Germinal center (tissue), 1 donor: Measurements from ENCODE around the gene MR1.

Experiments
- DNase-seq: peaks from one replicate; pipeline ENCODE4 v3.0.0; 2012; ENCODE audit warnings: mixed read lengths, low spot score

MR1 gene

DNA sequence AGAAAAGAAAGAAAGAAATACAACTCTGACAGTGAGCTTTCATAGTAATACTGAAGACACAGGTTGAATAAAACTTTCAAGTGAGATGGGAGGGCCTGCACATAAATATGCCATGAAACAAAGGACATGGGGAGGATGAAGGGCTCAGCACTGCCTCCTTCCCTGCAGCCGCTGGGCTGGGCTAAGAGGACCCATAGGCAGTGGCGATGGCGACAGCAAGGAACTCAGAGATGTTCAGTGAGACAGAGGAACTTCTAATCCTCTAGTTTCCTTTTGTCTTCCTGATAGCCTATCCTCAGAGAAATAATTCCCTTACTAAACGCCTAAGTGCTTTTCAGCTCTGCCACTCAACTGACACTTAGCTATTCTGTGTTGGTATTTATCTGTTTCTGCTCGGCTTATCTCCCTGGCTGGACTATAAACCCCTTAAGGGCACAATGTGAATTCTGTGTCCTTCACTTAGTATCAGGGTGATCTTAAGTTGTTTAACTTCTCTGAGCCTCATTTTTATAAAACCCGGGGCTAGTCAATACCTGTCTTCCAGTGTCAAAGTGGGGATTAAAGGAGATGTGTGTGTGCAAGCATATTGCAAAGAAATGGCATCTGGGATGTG lies 30.3 kb downstream of the MR1 start:
- no peak for DNase-seq

DNA sequence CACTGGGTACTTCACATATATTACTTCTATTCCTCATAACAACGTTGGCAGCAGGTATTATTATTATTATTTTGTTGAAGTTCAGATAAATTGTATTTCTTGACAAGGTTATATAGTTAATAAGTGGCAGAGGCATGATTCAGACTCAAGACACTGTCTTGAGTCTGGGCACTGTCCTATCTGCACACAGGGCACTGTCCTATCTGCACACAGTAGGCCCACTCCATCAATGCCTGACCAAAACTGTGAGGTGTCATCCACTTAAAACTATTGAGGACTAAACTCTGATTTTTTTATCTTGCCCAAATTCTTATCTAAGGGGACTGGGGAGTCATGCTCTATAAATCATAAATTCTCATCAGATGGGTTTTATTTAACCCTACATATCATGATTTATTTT lies 30.9 kb downstream of the MR1 start:
- DNase-seq, result no peak

DNA sequence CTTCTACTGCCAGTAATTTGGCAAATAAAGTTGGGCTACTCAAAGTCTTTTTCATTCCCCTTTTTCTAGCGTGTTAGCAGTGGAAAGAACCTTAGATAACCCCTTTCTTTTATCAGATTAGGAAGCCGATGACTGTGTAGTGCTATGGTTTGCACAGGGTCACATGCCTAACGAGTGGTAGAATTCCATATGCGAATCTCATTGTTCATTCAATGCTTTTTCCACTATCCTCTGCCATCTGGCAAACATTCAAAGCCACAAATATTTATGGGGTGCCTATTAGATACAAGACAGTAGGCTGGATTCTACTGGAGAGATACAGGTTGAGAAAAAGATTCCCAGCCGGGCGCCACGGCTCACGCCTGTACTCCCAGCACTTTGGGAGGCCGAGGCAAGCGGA lies 39.9 kb downstream of the MR1 start:
- no peak for DNase-seq

DNA sequence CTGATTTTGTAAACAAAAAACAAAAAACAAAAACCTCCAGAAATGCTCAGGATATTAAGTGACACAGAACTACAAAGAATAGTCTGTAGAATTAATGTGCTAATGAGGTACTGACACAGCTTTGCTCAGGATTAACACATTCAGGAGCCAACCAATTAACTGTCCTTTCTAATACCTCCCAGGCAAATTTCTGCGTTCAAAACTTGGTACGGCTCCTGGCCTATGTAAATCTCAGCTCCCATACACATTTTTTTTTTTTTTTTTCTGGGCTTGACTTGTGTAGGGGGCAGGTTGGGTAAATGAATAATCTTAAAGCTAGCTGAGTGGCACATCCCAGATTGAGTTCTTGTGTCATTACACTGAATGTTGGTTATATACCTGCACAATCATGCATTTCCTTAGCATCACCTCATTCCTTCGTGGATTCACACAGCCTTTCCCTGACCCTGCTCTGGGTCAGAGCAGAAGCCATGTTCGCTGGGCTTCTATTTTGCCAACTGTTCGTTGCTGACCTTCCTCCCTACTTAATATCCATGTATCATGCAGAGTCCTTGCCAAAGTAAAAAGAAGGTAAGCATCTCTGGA lies 42.1 kb downstream of the MR1 start:
- DNase-seq, result no peak

DNA sequence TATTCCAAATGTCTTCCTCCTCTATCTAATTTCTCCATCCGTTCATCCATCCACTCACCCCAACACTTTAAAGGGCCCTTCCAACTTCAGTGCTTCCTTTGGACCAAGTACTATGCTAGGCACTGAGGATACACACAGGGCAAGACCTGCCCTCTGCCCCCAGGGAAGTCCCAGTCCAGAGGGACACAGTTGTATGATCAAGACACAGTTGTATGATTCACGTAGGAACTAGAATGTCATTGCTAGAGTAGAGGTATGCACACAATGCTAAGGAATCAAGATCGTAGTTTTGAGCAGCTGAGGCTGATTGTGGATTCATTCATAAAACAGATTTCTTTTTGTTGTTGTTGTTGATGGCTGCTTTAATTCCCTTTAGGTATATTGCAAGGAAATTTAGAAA lies 43.1 kb downstream of the MR1 start:
- no peak for DNase-seq

DNA sequence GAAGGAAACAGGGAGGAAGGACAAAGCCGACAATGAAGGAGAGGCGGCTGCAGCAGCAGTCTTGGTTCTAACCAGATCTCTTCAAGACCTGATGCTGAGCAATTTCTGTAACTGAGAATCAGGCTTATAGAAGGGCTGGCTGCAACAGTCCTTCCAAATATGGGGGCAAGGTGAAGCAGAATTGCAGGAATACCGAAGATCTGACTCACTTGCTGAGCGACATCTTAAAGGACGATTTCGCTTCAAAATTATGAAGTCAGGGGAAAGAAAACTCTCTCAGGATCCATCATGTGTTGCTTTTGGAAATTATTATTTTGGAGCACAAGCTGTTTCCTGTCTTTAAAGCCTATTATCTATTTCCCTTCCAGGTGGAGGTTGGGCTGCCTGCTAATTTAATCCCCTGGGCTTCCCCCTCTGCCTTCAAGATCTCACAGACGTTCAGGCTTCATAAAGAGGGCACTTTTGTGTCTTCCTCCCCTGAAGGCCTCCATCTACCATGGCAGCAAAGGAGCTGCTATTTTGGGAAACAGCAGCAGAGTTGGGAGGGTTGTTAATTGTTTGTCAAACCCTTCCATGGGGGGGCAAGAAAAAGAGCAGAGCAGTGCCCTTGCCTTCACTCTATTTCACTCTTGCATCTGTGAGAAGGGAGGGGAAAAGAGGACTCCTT lies 43.9 kb downstream of the MR1 start:
- DNase-seq, result no peak

DNA sequence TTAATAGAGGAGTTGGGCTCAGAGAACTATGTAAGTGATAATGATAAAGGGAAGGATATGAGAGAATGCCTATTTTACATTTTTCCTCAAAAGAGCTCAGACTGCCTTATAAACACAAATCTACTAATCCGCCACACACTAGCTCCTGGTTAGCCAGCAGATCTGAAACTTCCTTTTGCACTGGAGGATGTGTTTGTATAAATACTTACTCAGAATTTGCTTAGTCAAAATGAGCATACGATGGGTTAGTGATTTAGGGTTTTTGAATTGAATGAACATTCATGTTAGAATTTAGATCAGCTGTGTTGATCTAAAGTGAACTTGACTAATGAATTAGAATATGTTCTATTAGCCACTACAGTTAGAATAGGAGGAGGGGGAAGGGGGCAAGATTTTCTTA lies 45.6 kb downstream of the MR1 start:
- no peak for DNase-seq

DNA sequence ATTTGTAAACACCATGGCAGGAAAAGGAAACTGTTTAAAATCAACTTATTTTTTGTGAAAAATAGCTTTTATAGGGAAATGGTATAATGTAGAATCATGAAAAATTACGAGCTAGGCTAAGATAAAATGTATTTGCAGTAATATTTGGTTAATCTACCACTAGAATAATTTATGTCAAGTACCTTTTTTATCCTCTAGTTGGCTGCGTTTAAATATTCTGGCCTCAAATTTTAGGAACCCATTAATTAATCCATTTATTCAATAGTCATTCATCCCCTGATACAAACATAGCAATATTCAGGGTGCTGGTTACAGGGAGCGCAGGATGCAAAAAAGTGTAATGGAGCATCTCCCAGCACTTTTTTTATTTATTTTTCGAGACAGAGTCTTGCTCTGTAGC lies 46.1 kb downstream of the MR1 start:
- no peak for DNase-seq

DNA sequence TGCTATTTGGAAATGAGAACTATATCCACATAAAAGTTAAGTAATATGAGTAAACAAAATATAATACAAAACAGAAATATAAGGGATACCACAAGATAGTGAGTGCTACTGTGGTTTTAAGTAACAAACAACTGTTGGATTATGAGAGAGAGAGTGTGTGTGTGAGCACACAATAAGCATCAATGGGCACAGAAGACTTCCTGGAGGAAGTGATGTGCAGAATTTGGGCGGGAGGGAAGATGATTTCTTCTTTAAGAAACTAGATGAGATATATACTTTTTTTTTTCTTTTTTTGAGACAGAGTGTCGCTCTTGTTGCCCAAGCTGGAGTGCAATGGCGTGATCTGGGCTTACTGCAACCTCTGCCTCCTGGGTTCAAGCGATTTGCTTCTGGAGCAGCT lies 46.8 kb downstream of the MR1 start:
- no peak for DNase-seq

DNA sequence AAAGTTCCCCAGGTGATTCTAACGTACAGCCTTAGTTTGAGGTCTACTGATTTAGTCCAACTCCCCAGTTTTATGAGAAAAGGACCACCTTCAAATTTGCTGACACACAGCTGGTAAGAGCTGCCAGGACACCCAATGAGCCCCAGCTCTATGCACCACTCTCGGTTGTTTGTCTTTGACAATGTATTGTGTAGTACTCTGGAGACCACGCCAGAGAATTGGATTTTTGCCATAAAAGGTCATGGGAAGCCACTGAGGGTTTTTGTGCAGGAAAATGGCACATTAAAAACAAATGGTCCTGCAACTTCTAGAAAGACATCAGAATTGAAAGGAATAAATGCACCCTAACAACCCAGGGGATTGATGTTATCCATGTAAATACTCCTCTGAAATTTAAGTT lies 47.6 kb downstream of the MR1 start:
- no peak for DNase-seq

DNA sequence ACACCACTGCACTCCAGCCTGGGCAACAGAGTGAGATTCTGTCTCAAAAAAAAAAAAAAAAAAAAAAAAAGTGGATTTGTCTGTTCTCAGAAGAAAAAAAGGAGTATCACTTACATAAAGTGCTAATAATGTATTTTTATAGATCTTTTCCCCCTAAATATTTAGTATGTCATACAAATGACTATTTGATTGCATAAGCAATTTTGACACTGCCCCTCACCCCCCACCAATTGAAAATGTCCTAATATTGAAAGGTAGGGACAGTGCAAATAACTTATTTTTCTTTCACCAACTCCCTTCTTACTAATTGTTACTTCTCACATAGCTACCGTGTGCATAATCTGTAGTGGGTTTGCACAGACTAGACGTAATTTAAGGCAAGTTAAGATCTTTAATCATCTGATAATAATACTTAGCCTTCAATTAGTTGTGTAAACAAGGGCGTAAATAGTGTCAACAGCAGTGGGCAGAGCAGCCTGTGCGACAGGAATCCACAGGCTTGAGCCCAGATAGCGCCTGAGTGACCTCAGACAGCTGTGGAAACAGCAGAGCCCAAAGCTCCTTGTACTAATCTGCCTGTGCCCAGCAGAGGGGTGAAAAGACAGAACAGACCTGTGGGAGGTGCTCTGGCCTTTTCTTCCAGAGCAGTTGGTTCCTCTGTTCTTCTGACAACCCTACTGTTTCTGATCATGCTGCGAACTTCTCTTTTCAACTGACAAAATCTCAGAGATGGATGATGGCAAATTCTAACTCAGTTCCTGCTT lies 50.2 kb downstream of the MR1 start:
- DNase-seq, result peak; percentile 58

DNA sequence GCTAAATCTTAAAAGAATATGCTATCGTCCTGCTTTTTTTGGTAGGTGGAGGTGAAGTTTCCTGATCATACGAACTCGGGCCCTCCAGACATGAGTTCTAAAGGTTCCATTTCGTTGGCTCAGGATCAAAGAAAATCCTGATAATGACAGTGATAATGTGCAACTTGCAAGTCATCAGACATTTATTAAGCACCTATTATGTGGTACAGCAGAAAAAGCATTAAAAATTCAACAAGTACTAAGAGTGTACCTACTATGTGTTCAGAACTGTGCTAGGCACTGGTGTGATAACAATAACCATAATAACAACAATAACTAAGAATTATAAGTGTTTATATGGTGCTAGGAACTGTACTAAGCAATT lies 50.8 kb downstream of the MR1 start:
- DNase-seq, result no peak

DNA sequence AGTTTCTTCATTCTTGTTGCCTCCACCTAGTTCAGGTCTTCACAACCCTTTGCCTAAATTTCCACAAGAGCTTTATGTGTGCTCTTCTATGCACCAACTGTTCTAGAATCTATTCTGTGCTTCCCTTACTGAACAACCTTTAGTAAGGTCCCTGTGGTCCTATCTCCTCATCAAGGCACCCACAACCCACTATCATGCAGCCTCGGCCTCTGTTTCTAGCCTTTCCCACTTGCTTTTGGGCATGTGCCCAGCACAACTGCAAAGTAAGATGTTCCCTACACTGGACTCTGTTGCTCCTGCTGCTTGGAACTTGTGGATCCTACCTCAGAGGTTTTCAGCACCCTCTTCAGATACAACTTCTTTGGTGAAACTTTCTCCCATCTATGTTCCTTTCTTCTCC lies 52.3 kb downstream of the MR1 start:
- no peak for DNase-seq

DNA sequence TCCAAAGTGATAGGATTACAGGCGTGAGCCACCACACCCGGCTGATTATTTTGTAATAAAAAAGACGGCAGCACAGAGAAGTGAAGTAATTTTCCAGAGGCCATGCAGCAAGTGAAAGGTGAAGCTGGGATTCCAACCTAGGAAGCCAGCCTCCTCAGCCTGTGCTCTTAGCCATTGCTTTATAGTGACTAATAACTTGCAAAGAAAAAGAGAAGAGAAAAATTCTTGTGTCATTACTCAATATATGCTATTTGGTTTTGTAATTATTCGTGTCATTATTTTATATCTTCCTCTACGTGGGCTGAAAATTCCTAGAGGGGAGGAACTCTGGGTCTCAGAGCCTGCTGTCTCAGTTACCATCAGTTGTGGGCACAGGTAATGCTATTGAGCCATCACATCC lies 53.1 kb downstream of the MR1 start:
- DNase-seq, result no peak

DNA sequence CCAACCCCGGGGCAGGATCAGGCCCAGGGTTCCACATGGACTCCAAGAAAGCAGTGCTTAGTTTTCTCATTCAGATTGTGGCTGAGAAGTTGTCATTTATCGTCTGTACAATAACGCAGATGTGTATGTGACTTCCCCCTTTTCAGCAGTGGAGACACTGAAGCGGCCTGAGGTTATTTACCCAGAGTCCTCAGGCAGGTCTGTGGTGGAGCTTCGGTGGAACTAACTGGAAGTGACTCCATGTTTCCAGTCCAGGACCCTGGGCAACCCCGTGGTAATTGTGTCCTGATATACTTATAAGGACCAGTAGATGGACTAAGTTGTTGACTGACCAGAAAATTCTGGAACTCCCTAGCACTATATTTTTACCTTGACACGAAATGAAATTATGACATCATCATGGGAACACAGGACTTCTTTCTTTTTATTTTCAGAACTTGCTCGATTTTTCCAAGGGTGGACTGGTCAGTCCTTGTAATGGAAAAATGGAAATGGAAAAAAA lies 53.7 kb downstream of the MR1 start:
- DNase-seq, result peak; percentile 54

DNA sequence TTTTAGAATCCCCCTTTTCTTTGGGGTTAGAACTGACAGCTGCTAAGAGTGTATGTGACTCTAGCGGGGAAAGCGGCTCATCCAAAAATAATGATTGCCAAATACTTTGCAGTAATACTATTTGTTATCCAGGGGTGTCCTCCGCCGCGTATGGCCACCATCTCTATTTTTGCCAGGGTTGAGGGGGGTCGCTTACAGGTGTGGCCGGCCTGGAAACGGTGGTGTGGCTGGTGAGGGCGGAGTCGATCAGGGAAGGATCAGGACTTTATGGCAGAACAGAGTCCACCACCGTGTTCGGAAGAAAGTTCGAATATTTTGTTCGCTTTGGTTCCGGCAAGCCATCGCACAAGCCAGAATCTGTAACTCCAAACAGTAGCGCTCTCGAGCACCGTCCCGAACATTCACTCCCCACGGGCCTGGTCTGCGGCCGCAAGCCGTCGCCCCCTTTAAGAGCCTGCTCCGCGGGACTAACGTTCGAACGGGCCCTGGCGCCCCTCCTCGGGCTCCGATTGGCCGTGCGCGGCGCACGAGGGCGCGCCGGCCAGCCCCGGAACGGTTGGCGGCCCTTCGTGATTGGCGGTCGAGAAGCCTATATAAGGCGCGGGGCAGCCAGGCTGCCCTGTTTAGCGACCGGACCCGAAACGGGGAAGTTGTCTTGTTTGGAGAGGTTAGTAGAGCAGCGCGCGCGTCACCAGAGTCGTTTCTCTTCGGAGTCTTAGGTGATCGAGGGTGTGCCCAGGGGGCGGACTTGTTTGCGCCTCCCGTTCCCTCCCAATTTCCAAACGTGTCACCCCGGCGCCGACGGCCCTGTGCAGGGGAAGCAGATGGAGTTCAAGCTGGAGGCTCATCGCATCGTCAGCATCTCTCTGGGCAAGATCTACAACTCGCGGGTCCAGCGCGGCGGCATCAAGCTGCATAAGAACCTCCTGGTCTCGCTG lies 54.6 kb downstream of the MR1 start, which contains the start of gene IER5:
IER5 (plus strand) TSS at position 622 of the 938 bp plus-strand sequence; CDS start at position 825, 203 bp downstream.
- DNase-seq, result peak; percentile 96

DNA sequence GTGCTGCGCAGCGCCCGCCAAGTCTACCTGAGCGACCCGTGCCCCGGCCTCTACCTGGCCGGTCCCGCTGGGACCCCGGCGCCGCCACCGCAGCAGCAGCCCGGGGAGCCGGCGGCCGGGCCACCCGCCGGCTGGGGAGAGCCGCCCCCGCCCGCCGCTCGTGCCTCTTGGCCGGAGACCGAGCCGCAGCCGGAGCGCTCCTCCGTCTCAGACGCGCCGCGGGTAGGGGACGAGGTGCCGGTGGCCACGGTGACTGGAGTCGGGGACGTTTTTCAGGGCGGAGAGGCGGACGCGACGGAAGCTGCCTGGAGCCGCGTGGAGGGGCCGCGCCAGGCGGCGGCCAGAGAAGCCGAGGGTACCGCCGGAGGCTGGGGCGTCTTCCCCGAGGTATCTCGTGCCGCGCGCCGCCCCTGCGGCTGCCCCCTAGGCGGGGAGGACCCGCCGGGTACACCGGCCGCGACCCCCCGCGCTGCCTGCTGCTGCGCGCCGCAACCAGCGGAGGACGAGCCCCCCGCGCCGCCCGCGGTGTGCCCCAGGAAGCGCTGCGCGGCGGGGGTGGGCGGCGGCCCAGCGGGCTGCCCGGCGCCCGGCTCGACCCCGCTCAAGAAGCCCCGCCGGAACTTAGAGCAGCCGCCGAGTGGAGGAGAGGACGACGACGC lies 55.4 kb downstream of the MR1 start:
- DNase-seq, result peak; percentile 42

DNA sequence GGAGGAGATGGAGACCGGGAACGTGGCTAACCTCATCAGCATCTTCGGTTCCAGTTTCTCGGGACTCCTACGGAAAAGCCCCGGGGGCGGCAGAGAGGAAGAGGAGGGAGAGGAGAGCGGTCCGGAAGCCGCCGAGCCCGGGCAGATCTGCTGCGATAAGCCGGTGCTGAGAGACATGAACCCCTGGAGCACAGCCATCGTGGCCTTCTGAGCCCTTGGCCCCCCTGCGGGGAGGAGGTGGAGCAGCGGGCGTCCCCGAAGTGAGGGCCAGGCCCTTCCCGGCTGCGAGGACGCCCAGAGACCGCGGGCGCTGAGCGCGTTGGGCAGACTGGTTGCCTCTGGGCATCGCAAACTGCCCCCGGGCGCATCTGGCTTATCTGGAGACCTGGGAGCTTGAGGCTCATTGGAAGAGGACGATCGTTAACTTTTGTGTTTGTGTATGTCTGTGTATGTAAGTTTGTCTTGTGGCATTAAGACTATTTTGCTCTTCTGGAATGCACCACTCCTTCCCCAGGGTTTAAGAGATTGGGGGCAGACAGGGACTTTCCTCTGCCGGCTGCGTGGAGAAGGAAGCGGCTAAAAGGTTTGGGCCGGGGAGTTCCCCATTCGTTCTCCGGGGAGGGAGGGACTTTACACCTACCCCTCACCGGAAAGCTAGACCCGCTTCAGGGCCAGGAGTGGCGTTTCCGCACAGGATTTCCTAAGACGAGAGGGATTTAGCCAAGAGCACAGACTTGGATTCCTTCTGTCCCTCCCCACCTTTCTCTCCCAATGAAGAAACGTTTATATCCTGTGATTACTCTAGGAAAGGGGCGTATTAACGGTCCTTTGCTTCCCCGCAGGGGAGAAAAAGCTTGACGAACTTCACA lies 56.1 kb downstream of the MR1 start:
- peak; percentile 73 for DNase-seq

DNA sequence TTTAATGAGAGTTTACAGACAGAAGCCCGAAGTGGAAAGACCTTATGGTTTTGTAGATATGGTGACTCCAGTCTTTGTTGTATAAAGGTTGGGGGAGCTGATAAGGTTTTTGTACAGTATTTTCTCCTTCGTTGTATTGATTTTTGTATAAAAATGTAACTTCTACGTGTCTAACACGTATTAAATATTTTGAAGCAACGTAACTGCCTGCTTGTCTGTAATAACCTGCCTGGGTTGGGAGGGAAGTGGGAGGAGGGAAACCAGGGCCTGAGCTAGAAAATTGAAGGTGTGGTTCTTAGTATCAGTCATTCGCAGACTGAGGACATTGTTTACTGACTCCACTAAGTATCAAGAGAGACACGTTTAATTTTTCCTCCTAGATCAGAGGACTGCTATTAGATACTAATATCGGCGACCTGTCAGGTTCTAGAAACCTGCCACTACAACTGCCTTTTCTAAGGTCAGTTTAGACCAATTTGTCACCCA lies 56.9 kb downstream of the MR1 start:
- DNase-seq, result no peak
